ENCODE data around the gene BRIP1.

DNA sequence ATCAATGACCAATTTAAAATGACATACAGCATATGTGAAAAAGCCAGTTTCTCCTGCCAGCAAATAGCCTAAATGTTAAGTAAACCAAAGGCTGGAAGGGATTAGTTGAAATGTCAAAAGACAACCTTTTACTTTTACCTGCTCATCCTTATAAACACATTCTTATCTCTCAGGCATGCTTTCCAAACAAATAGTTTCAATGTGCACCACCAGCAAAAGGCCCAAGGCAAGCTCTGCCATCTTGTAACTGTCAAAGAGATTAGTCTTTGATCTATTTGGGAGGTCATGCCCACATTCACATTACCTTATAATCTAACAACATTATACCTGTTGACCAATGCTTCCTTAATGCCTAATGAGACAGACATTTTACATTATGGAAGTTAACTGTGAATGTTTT lies 140.1 kb downstream of the BRIP1 start:
- TF ChIP-seq, protein P1, sequence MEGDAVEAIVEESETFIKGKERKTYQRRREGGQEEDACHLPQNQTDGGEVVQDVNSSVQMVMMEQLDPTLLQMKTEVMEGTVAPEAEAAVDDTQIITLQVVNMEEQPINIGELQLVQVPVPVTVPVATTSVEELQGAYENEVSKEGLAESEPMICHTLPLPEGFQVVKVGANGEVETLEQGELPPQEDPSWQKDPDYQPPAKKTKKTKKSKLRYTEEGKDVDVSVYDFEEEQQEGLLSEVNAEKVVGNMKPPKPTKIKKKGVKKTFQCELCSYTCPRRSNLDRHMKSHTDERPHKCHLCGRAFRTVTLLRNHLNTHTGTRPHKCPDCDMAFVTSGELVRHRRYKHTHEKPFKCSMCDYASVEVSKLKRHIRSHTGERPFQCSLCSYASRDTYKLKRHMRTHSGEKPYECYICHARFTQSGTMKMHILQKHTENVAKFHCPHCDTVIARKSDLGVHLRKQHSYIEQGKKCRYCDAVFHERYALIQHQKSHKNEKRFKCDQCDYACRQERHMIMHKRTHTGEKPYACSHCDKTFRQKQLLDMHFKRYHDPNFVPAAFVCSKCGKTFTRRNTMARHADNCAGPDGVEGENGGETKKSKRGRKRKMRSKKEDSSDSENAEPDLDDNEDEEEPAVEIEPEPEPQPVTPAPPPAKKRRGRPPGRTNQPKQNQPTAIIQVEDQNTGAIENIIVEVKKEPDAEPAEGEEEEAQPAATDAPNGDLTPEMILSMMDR (conservative IDR thresholded peaks at IDR 0.05 in 1 of 2, IDR thresholded peaks at IDR 0.05 in 1 of 2; ENCODE audit: low read depth in 1 of 2, low read length in 2 of 2): no peak
- TF ChIP-seq EZH2 (IDR thresholded peaks at IDR 0.05; ENCODE audit: low read length, missing control alignments): no peak
